SU-DHL-6 (cell line): Measurements from ENCODE around the gene PDGFC.

Experiments used
- H2AFZ ChIP-seq: fragments of 200-600 bp; sonication (generic); 2 replicates; pipeline ENCODE4 v1.6.1; 2014; ENCODE audit warnings: low read depth, mild to moderate bottlenecking, moderate library complexity, mixed read lengths, antibody characterized with exemption, low read length; ENCODE audit not compliant: severe bottlenecking
- H3F3A ChIP-seq: fragments of 200-600 bp; shearing (Covaris generic); 2 replicates; pipeline ENCODE4 v1.6.0; 2016; ENCODE audit warnings: antibody characterized with exemption, mild to moderate bottlenecking; ENCODE audit not compliant: insufficient read depth
- H3K27ac ChIP-seq: fragments of 200-600 bp; sonication (generic); 2 replicates; pipeline ENCODE4 v1.5.1; 2016; ENCODE audit warnings: low read depth, mild to moderate bottlenecking, low read length, moderate library complexity, mixed read lengths
- H3K27me3 ChIP-seq: fragments of 200-600 bp; sonication (generic), shearing (Covaris generic); 2 replicates; pipeline ENCODE4 v1.6.0; 2014; ENCODE audit warnings: mild to moderate bottlenecking, low read length
- H3K36me3 ChIP-seq: fragments of 200-600 bp; sonication (generic); 2 replicates; pipeline ENCODE4 v1.6.1; 2014; ENCODE audit warnings: mild to moderate bottlenecking, low read length, mixed read lengths
- H3K4me2 ChIP-seq: fragments of 300-600, 200-600 bp; shearing (Covaris generic), sonication (generic); 2 replicates; pipeline ENCODE4 v1.6.0; 2014; ENCODE audit warnings: low read length, low read depth, mild to moderate bottlenecking; ENCODE audit not compliant: poor library complexity, severe bottlenecking
- H3K4me3 ChIP-seq: fragments of 200-600 bp; sonication (generic); 2 replicates; pipeline ENCODE4 v1.5.1; 2014; ENCODE audit warnings: antibody characterized with exemption, low read length, mild to moderate bottlenecking, mixed read lengths; ENCODE audit not compliant: insufficient read depth, poor library complexity, severe bottlenecking
- H3K79me2 ChIP-seq: fragments of 200-600 bp; sonication (generic); 2 replicates; pipeline ENCODE4 v1.6.1; 2014; ENCODE audit warnings: mild to moderate bottlenecking, low read length, moderate library complexity; ENCODE audit not compliant: insufficient read depth
- H3K9ac ChIP-seq: fragments of 200-600 bp; sonication (generic); 2 replicates; pipeline ENCODE4 v1.7.0; 2014; ENCODE audit warnings: mild to moderate bottlenecking, low read length
- H3K9me2 ChIP-seq: fragments of 200-600 bp; sonication (generic); replicated peaks from 2 replicates; pipeline ENCODE4 v1.6.1; 2014; ENCODE audit warnings: low read length; ENCODE audit not compliant: insufficient read depth
- H3K9me3 ChIP-seq: fragments of 200-600 bp; sonication (generic); 2 replicates; pipeline ENCODE4 v1.6.1; 2014; ENCODE audit warnings: low read length, mixed read lengths; ENCODE audit not compliant: insufficient read depth
- H4K20me1 ChIP-seq: fragments of 200-600 bp; sonication (generic); 2 replicates; pipeline ENCODE4 v1.6.1; 2014; ENCODE audit warnings: low read depth, mild to moderate bottlenecking, antibody characterized with exemption, low read length, moderate library complexity, mixed read lengths
- CTCF ChIP-seq: fragments of 200-600 bp; sonication (generic); IDR thresholded peaks from one replicate; pipeline ENCODE4 v1.5.1; 2017; ENCODE audit warnings: antibody characterized with exemption, mild to moderate bottlenecking, low read length, moderate library complexity; ENCODE audit not compliant: insufficient read depth, poor library complexity, severe bottlenecking
- EZH2phosphoT487 ChIP-seq: fragments of 200-600 bp; sonication (generic), shearing (Covaris generic); conservative IDR thresholded peaks from 2 replicates; pipeline ENCODE4 v1.6.1; 2018; ENCODE audit warnings: mild to moderate bottlenecking, antibody characterized with exemption, low read length, moderate library complexity, mixed read lengths

Gene PDGFC

GRCh38 chr4:156838761-156839160, 132.8 kb downstream of the PDGFC start:
- Histone ChIP-seq H3K27me3 (no peaks in the 10 kb centered on the region), H4K20me1 (no peaks in the 10 kb centered on the region), H3K36me3 (no peaks in the 10 kb centered on the region), H3K27ac (no peak overlapping the region), H3K79me2 (no peaks in the 10 kb centered on the region), H3K9ac (no peak overlapping the region), H3F3A (no peaks in the 10 kb centered on the region), H3K4me3 (no peak overlapping the region), H3K9me2 (no peaks in the 10 kb centered on the region), H3K4me2 (no peak overlapping the region), H2AFZ (no peak overlapping the region), H3K9me3 (no peaks in the 10 kb centered on the region)
- no peak for TF ChIP-seq EZH2phosphoT487

DNA sequence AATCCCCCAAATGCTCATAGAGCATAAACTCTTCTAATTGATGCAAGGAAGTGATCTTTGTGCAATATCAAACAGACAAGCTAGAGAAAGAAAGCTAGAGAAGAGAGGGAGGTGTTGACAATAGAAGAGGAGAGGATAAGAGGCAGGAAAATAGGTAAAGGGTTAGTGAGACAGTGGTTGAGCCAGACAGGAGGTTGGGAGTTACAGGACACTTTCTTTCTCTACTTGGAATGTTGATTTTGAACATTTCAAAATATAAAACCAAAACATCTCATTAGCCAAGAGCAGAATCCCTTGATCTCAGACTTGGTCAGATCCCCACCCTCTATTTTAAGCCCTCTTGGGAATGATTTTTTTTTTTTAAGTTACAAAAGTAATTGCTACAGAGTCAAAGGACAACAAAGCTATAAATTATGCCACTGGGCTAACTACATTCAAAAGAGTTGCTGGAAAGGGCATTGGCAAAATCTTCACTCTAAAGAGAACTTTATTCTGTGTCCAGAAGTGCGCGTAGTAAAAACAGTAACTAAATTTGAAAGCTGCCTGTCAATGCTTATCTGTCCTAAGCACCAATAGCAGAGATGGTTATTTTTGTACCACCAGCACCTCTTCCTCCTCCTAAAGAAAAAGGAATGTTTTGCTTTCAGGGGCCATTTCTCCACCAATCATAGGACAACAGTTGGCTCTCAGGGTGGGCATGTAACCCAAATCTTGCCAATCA, 133.8 kb downstream of the PDGFC start:
- Histone ChIP-seq H3K27me3 (no peaks in the 10 kb centered on the region), H3K9me3 (no peaks in the 10 kb centered on the region), H3K4me3 (no peak overlapping the region), H2AFZ (no peak overlapping the region), H3K27ac (no peak overlapping the region), H3K4me2 (no peak overlapping the region), H3K36me3 (no peaks in the 10 kb centered on the region), H3F3A (no peaks in the 10 kb centered on the region), H3K79me2 (no peaks in the 10 kb centered on the region), H3K9me2 (no peaks in the 10 kb centered on the region), H4K20me1 (no peaks in the 10 kb centered on the region), H3K9ac (no peak overlapping the region)
- TF ChIP-seq CTCF (no peak), EZH2phosphoT487 (no peak)

DNA sequence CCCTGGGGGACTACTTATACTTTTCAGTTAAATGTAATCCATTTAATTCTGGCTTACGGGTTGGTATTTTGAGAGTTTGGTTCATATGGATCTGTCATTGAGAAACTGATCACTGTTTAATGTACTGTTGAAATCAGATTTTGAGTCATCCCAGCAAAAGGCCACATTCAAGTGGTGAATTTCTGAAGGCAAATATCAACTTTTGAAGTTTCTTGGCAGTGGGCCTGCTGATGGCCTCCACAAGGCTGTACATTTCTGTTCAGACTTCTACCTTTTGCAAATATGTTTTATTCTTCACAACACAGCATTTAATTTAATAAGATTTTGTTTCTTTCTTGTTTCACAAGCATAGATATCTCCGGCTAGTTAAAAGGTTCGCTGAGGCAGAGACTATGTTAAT, 138.7 kb downstream of the PDGFC start:
- no peak overlapping the region for H3K4me3 ChIP-seq
- no peaks in the 10 kb centered on the region for H3F3A ChIP-seq
- no peaks in the 10 kb centered on the region for H3K27me3 ChIP-seq
- H3K79me2 ChIP-seq, result no peaks in the 10 kb centered on the region
- no peaks in the 10 kb centered on the region for H3K9me2 ChIP-seq
- no peaks in the 10 kb centered on the region for H3K9me3 ChIP-seq
- TF ChIP-seq CTCF (no peak), EZH2phosphoT487 (no peak)
- no peak overlapping the region for H3K9ac ChIP-seq
- H3K27ac ChIP-seq, result no peak overlapping the region
- H3K36me3 ChIP-seq, result no peaks in the 10 kb centered on the region
- H3K4me2 ChIP-seq, result no peak overlapping the region
- H4K20me1 ChIP-seq, result no peaks in the 10 kb centered on the region
- H2AFZ ChIP-seq, result no peak overlapping the region

DNA sequence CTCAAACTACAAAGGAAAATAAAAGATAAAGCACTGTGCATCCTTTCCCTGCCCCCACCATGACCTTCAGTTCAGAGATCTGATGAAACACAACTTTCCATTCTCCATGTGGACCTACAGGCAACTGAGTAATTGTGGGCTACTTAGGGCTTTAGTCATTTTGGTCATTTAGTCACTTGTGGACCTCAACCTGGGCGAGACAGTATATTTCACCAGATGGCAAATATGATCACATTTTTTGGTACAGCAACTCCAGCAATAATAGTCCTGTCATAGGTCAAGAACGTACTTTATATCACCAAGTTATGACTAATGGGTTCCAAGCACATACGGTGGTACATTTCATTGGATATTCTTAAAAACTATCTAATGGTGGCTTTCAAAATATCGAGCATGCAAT, 141.2 kb downstream of the PDGFC start:
- TF ChIP-seq CTCF, result no peak
- no peak for TF ChIP-seq EZH2phosphoT487
- Histone ChIP-seq H3K9me2 (no peaks in the 10 kb centered on the region), H2AFZ (no peak overlapping the region), H3K9ac (no peak overlapping the region), H3K79me2 (no peaks in the 10 kb centered on the region), H3K9me3 (no peaks in the 10 kb centered on the region), H4K20me1 (no peaks in the 10 kb centered on the region), H3K27me3 (no peaks in the 10 kb centered on the region), H3K4me3 (no peak overlapping the region), H3K36me3 (no peaks in the 10 kb centered on the region), H3K4me2 (no peak overlapping the region), H3K27ac (no peak overlapping the region), H3F3A (no peaks in the 10 kb centered on the region)
